ENCODE data around the gene MGARP. TPM values are rescaled to one million over a fixed set of nuclear protein-coding genes. Genes with fewer than 3 reads are reported as not detected.
A peak's percentile ranks its signal among the peaks of the same experiment; 100 is the strongest.

Gene MGARP
- total and polyA plus RNA-seq, 9 of the 15 experiments (the other 6 are each of a cell fraction or from before 2014, with no cell fraction given), result 0.11 to 0.45 (median 0.23) TPM; not detected in 4

- TF ChIP-seq SIN3A (IDR thresholded peaks at IDR 0.05; ENCODE audit: borderline replicate concordance in 2 of 2, control insufficient read depth in 1 of 2, low read depth in 2 of 2, low read length in 2 of 2) (peak in 1 of 2 experiments; percentile 77; a peak in 3 of 4 replicates), ATF7 (IDR thresholded peaks at IDR 0.05) (peak; percentile 77), FOXP4 (CRISPR knock-in tag; IDR thresholded peaks at IDR 0.05; ENCODE audit: borderline replicate concordance) (no peak), SIN3B (IDR thresholded peaks at IDR 0.05; ENCODE audit: low read depth) (no peak), ZHX1 (conservative IDR thresholded peaks at IDR 0.05; ENCODE audit: low read length) (0 out of 2 replicates have a peak, but pooled peaks have one; percentile 30), KAT8 (IDR thresholded peaks at IDR 0.05; ENCODE audit: low read depth) (0 out of 2 replicates have a peak, but pooled peaks have one; percentile 42), RNF2 (IDR thresholded peaks at IDR 0.05) (peak; percentile 26; the same call in 1 of the 2 replicates), TARDBP (IDR thresholded peaks at IDR 0.05) (0 out of 2 replicates have a peak, but pooled peaks have one; percentile 12), SAFB (IDR thresholded peaks at IDR 0.05; ENCODE audit: borderline replicate concordance, low read depth, low read length) (peak; percentile 14; the same call in 1 of the 2 replicates), ZNF431 (CRISPR knock-in tag; IDR thresholded peaks at IDR 0.05) (0 out of 2 replicates have a peak, but pooled peaks have one; percentile 30), CSDE1 (IDR thresholded peaks at IDR 0.05) (no peak), TFAP4 (CRISPR knock-in tag; IDR thresholded peaks at IDR 0.05; ENCODE audit: borderline replicate concordance) (peak; percentile 87; the same call in 1 of the 2 replicates), SOX6 (IDR thresholded peaks at IDR 0.05) (peak; percentile 43; the same call in 1 of the 2 replicates), POLR2B (IDR thresholded peaks at IDR 0.05; ENCODE audit: low read depth, partially characterized antibody) (peak; percentile 88), ESRRA (IDR thresholded peaks at IDR 0.05; ENCODE audit: borderline replicate concordance, low read depth) (peak; percentile 37; the same call in 1 of the 2 replicates), CC2D1A (IDR thresholded peaks at IDR 0.05) (no peak; the same call in 1 of the 2 replicates), ZNF217 (CRISPR knock-in tag; IDR thresholded peaks at IDR 0.05) (no peak), CREB1 (IDR thresholded peaks at IDR 0.05) (peak; percentile 49), CREB1 (CRISPR knock-in tag; IDR thresholded peaks at IDR 0.05) (peak; percentile 70), ETV1 (tag; conservative IDR thresholded peaks at IDR 0.05; ENCODE audit: low read depth) (no peak), SP1 (CRISPR knock-in tag; IDR thresholded peaks at IDR 0.05) (peak; percentile 92), TBP (optimal IDR thresholded peaks at IDR 0.05; ENCODE audit: low read depth, low read length) (peak; percentile 87), POLR3G (IDR thresholded peaks at IDR 0.05; ENCODE audit: extremely low read depth, insufficient read length, insufficient replicate concordance) (no peak)
Observed at GRCh38 chr4:139301113-139301820, 21.2 kb upstream of the MGARP start, which contains the start of gene NAA15 (continued).

Measured in K562 (cell line).